HS-27A (cell line): ENCODE measurements around the gene PTPN13.
A peak's percentile ranks its signal among the peaks of the same experiment; 100 is the strongest.

ENCODE experiments used
- DNase-seq: peaks from one replicate; pipeline ENCODE4 v3.0.0-alpha.2; 2012; ENCODE audit warnings: low read depth, missing footprints

PTPN13 gene

GRCh38 chr4:86593688-86594558, at the start of gene PTPN13:
Gene PTPN13, plus strand, starts transcription at chr4:86594315. Its CDS starts 40,942 bp downstream, at chr4:86635257.
- peak; percentile 88 for DNase-seq

DNA sequence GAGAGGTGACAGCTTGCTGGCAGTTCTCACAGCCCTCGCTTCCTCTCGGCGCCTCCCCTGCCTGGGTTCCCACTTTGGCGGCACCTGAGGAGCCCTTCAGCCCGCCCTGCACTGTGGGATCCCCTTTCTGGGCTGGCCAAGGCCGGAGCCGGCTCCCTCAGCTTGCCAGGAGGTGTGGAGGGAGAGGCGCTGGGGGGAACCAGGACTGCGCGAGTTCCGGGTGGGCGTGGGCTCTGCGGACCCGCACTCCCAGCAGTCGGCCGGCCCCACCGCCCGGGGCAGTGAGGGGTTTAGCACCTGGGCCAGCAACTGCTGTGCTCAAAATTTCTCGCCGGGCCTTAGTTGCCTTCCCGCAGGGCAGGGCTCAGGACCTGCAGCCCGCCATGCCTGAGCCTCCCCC, 47.0 kb upstream of the PTPN13 start:
- no peak for DNase-seq

GRCh38 chr4:86549163-86549788, 44.8 kb upstream of the PTPN13 start:
- DNase-seq: no peak

- DNase-seq: no peak
These were observed 42.7 kb upstream of the PTPN13 start for GRCh38 chr4:86551387-86551786.

GRCh38 chr4:86554646-86555045, 39.5 kb upstream of the PTPN13 start:
- no peak for DNase-seq

- no peak for DNase-seq
These were observed 37.2 kb upstream of the PTPN13 start for GRCh38 chr4:86556791-86557415.

- DNase-seq: no peak
These were observed 36.6 kb upstream of the PTPN13 start for GRCh38 chr4:86557526-86557925.

DNA sequence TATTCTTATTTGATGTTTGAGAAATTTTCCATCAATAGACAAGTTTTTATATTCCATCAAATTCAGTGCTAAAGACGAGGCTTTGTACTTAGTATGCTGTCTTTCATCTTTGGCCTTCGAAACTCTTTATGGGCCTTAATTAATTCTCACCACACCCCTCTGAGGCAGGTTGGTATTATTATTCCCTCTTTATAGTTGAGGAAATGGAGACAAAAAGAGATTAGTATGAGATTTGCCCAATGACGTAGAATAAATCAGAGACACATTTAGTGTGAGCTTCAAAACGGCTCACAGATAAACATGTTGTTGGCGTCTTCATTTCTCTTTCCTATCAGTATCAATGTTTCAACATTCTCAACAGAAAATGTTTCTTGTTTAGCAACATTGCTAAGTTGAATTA, 35.9 kb upstream of the PTPN13 start:
- DNase-seq: no peak

DNA sequence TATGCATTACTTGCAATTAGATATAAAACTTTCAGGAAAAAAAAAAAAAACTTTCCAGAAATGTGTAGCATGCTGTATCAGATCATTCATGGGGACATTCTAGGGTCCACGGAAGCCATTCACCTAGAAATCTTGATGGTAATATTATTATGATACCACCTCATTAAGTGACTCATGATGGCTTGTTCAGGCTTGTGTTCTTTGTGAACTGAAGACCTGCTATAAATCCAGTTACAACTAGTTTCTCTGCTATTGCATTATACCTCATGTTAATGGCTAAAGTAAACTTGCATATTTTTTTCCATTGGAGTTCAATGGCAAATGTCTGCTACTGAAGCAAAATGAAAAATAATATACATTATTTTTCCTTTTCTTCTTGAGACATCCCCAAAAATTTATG, 35.3 kb upstream of the PTPN13 start:
- DNase-seq: no peak

DNA sequence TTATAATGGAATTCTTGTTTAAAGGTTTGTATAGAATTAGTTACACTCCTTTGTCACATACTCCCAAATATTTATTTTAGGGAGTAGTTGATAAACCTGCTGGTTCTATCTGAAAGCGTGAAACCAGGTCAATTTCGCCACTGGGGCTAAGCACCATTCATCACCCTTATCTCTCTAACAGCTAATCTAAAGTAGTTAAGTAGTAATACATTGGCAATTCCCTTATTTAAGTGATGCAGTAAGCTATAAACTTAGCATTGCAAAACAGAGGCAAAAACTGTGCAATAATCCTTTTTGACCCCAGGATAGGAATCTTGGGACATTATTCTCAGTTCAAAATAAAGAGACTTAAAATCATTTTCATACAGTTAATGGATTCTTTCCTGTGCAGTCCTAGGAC, 33.7 kb upstream of the PTPN13 start:
- no peak for DNase-seq

DNA sequence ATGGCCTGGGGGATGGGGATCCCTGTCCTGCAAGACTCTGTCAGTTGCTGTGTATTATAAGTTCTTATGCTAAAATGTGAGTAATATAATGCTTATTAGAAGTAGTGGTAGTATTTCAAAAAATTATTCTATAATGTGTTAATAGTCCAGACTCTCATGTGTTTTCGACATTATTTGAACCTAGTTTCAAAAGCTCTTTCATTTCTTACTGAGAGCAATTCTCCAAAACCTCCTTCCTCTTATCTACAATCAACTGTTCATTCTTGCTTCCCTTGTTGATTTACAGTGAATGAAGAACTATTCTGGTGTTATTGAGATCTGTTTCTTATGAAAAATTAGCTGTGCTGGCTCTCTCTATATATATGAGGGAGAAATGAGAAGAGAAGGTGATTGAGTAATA, 32.9 kb upstream of the PTPN13 start:
- no peak for DNase-seq

GRCh38 chr4:86563416-86563815, 30.7 kb upstream of the PTPN13 start:
- DNase-seq: no peak

DNA sequence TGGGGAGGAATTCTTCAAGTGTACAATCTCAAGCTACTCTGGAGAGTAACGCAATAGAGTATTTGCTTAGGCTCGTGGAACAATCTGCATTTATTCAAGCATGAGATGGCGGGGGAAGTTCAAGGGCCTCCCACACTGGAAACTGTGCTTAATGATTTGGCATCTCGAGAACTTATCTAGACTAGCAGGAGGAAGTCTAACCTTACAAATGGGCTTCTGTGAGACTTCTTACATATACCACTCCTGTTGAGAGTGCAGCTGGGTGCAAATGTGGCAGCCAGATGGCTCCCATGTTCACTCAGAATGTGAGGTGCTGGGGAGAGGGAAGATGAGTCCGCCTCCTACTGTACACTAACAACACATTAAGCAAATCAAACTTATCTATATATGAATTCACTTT, 29.3 kb upstream of the PTPN13 start:
- no peak for DNase-seq

GRCh38 chr4:86565651-86566050, 28.5 kb upstream of the PTPN13 start:
- no peak for DNase-seq

GRCh38 chr4:86569103-86569870, 24.8 kb upstream of the PTPN13 start:
- DNase-seq: no peak

DNA sequence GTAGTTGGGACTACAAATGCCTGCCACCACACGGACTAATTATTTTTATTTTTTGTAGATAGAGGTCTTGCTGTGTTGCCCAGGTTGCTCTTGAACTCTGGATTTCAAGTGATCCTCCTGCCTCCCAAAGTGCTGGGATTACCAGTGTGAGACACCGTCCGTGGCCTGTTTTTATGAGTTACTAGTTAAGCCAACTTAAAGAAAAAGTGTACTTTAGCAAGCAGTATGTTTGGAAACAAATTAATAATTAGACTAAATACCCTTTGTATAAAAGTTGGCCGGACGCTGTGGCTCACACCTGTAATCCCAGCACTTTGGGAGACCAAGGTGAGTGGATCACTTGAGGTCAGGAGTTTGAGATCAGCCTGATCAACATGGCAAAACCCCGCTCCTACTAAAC, 14.2 kb upstream of the PTPN13 start:
- no peak for DNase-seq

GRCh38 chr4:86582410-86582809, 11.7 kb upstream of the PTPN13 start:
- no peak for DNase-seq

GRCh38 chr4:86586160-86586572, 7.9 kb upstream of the PTPN13 start:
- no peak for DNase-seq

- DNase-seq: no peak
These were observed 7.3 kb upstream of the PTPN13 start for GRCh38 chr4:86586626-86587380.

- no peak for DNase-seq
These were observed 6.6 kb upstream of the PTPN13 start for GRCh38 chr4:86587381-86588140.
